Measurements from ENCODE around the gene DBNDD1.

The DBNDD1 gene

GRCh38 chr16:89960966-89961365, 58.3 kb downstream of the DBNDD1 start:
- no peak for DNase-seq (ENCODE audit: low read depth)

DNA sequence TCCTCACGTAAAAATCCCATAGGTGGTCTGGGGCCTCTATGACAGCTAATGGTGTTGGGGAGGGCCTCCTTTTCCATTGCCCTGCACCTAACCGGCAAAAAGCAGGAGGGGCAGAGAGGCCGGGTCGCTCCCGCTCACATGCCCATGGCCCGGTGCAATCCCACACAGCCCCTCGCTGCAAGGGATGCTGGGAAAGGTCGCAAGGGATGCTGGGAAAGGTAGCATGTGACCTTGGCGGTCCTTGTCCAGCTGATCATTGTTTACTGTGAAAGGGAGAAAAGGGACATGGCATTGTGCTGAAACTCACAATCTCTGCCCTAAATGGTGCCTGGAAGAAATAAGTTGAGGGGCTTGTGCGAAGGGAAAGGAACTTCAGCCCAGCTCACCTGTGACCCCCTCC, 60.7 kb downstream of the DBNDD1 start:
- no peak for DNase-seq (ENCODE audit: low read depth)

DNA sequence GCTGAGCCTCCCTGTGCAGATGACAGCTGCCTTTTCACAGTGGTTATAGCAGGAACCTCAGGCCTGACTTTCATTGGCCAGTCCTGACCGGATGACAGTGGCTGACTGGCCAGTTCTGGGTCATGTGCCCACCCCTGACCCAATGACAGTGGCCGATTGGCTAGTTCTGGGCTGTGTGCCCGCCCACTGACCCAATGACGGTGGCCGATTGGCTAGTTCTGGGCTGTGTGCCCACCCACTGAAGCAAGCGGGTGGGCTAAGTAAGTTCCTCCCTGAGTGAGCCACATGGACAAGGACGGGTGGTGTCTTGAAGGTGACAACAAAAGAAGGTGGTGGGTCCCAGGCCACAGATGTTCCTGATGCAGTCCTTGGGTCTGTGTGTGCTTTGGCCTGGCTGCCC, 61.2 kb downstream of the DBNDD1 start:
- DNase-seq (ENCODE audit: low read depth), result no peak

- no peak for DNase-seq (ENCODE audit: low read depth)
These were observed 62.0 kb downstream of the DBNDD1 start for GRCh38 chr16:89957216-89957785.

GRCh38 chr16:89956505-89957215, 62.6 kb downstream of the DBNDD1 start:
- no peak for DNase-seq (ENCODE audit: low read depth)

GRCh38 chr16:89955001-89955685, 64.1 kb downstream of the DBNDD1 start:
- no peak for DNase-seq (ENCODE audit: low read depth)

Data from activated T-helper 9 cell treated with anti-CD3 and anti-CD28 coated beads, Interleukin-2, amount 50 U/mL, for 16 hours (primary cell).